K562 (cell line): ENCODE data around the gene CRLF1. TPM values are rescaled to one million over a fixed set of nuclear protein-coding genes. Genes with fewer than 3 reads are reported as not detected.

Experiments
- ESRRA ChIP-seq: fragments of 450-650 bp; IDR thresholded peaks from 2 replicates; pipeline ENCODE4 v1.6.1; 2014; ENCODE audit warnings: low read depth, mild to moderate bottlenecking, moderate library complexity, borderline replicate concordance
- KLF1 ChIP-seq: fragments of 450-650 bp; IDR thresholded peaks from 2 replicates; pipeline ENCODE4 v1.6.1; 2016; ENCODE audit warnings: missing genetic modification characterization, missing compliant biosample characterization
- NFE2L1 ChIP-seq: fragments of 450-650 bp; IDR thresholded peaks from 2 replicates; pipeline ENCODE4 v1.6.1; 2016; ENCODE audit warnings: missing genetic modification characterization, low read depth, mild to moderate bottlenecking, missing compliant biosample characterization, moderate library complexity, borderline replicate concordance
- RBM22 ChIP-seq: fragments of 200-400 bp; formaldehyde crosslinking; IDR thresholded peaks from 2 replicates; pipeline ENCODE4 v1.6.1; 2018; ENCODE audit warnings: low read length, low read depth; ENCODE audit not compliant: poor library complexity, severe bottlenecking
- RNF2 ChIP-seq: sonication (generic); IDR thresholded peaks from 2 replicates; pipeline ENCODE4 v1.6.1; 2016
- SMARCA5 ChIP-seq: fragments of 450-650 bp; IDR thresholded peaks from 2 replicates; pipeline ENCODE4 v1.6.1; 2016
- SPI1 ChIP-seq: IDR thresholded peaks from 2 replicates; pipeline ENCODE4 v1.6.1; 2011; ENCODE audit warnings: low read depth, low read length, control low read depth, borderline replicate concordance
- ZEB2 ChIP-seq: fragments of 450-650 bp; IDR thresholded peaks from 2 replicates; pipeline ENCODE4 v1.6.1; 2016
- ZNF780A ChIP-seq: fragments of 250-450 bp; sonication (Bioruptor Pico); IDR thresholded peaks from 2 replicates; pipeline ENCODE4 v1.5.0; 2021; ENCODE audit warnings: mild to moderate bottlenecking
- polyA plus RNA-seq, 8 experiments: library from polyadenylated mRNA; depleted of rRNA in 4 of 8; stranded (reverse) in 5 of 8; unstranded in 3 of 8; fragments of >200 nt; fragmentation: Nextera tagmentation in 2 of 8; fragmentation: Illumina TruSeq in 1 of 8; extraction: Ambion mirVana in 2 of 8; extraction: Trizol in 1 of 8; gene quantifications; 2 replicates each; pipeline versions ENCODE4 v1.2.1 to v1.2.3, GENCODE V29; 2011 to 2014; ENCODE audit warnings: inconsistent platforms in 1 of 8, missing spikeins in 1 of 8
- total RNA-seq, 7 experiments: library from RNA; depleted of rRNA in 6 of 7; stranded (reverse); fragments of >200 nt in 6 of 7; fragmentation: Illumina TruSeq in 2 of 7; extraction: Trizol in 2 of 7; gene quantifications; 2 replicates each; pipeline versions ENCODE4 v1.2.1 to v1.2.3, GENCODE V29; 2011 to 2021; ENCODE audit warnings: low replicate concordance in 1 of 7
- TF ChIP-seq, protein P1 (sequence below), 2 experiments: IDR thresholded peaks; 2 replicates each; pipeline ENCODE4 v1.6.1; 2012; ENCODE audit warnings: improper control_type of control experiment in 2 of 2, low read depth in 2 of 2, low read length in 2 of 2, borderline replicate concordance in 1 of 2
- TF ChIP-seq, protein P2 (sequence below), 2 experiments: fragments of 450-650 bp; formaldehyde crosslinking in 1 of 2; IDR thresholded peaks; 2 replicates each; pipeline versions ENCODE4 v1.4.0 to v1.6.1; 2014 to 2020; ENCODE audit warnings: mild to moderate bottlenecking in 2 of 2, borderline replicate concordance in 1 of 2, low read depth in 1 of 2
- TF ChIP-seq, protein P3 (sequence below): IDR thresholded peaks from 2 replicates; pipeline ENCODE4 v1.6.1; 2011; ENCODE audit warnings: borderline replicate concordance, low read depth, mild to moderate bottlenecking, moderate library complexity, low read length; ENCODE audit not compliant: insufficient read depth, poor library complexity, severe bottlenecking

Gene CRLF1
- total and polyA plus RNA-seq, 9 of the 15 experiments (the other 6 are each of a cell fraction or from before 2014, with no cell fraction given) = 0.85 to 3.6 (median 1.7) TPM

DNA sequence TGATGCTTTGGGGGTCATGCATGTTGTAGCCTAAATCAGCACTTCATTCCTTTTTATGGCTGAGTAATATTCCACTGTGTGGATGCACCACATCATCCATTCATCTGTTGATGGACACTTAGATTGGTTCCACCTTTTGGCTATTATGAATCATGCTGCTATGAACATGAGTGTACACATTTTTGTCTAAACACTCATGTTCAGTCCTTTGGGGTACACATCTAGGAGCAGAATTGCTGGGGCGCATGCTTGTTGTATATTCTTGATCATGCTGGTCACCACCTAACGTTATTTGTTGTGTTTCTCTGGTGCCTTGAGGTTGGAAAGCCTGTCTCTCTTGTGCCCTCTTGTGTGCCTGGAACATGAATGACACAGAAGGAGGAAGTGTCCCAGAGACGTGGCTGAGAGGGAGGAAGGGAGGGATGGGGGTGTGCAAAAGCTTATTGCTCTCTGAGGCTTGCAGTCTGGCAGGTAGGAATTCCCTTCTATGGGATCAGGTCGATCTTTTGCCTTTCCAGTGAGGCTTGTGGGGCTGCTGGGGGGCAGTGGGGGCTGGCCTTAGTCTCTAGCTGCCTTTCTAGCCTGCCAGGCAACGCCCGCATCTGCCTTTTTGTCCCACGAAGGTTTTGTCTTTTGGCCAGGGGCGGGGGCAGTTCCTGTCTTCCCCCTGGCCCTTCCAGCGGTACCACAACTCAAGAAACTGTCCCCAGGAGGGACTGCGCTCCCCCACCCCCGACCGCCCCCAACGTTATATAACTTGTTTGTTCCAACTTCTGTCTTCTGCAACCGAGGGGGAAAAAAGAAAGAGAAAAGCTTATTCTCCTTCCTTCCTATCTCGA is 37.8 kb upstream of the CRLF1 start (continued):
- TF ChIP-seq, protein P1, sequence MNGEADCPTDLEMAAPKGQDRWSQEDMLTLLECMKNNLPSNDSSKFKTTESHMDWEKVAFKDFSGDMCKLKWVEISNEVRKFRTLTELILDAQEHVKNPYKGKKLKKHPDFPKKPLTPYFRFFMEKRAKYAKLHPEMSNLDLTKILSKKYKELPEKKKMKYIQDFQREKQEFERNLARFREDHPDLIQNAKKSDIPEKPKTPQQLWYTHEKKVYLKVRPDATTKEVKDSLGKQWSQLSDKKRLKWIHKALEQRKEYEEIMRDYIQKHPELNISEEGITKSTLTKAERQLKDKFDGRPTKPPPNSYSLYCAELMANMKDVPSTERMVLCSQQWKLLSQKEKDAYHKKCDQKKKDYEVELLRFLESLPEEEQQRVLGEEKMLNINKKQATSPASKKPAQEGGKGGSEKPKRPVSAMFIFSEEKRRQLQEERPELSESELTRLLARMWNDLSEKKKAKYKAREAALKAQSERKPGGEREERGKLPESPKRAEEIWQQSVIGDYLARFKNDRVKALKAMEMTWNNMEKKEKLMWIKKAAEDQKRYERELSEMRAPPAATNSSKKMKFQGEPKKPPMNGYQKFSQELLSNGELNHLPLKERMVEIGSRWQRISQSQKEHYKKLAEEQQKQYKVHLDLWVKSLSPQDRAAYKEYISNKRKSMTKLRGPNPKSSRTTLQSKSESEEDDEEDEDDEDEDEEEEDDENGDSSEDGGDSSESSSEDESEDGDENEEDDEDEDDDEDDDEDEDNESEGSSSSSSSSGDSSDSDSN (IDR thresholded peaks at IDR 0.05; ENCODE audit: borderline replicate concordance in 1 of 2, low read depth in 2 of 2, low read length in 2 of 2) = no peak
- TF ChIP-seq ZNF780A = no peak
- no peak for TF ChIP-seq RBM22
- no peak for TF ChIP-seq NFE2L1
- no peak for TF ChIP-seq KLF1 (tag)
- TF ChIP-seq ZEB2 = no peak
- TF ChIP-seq, protein P2, sequence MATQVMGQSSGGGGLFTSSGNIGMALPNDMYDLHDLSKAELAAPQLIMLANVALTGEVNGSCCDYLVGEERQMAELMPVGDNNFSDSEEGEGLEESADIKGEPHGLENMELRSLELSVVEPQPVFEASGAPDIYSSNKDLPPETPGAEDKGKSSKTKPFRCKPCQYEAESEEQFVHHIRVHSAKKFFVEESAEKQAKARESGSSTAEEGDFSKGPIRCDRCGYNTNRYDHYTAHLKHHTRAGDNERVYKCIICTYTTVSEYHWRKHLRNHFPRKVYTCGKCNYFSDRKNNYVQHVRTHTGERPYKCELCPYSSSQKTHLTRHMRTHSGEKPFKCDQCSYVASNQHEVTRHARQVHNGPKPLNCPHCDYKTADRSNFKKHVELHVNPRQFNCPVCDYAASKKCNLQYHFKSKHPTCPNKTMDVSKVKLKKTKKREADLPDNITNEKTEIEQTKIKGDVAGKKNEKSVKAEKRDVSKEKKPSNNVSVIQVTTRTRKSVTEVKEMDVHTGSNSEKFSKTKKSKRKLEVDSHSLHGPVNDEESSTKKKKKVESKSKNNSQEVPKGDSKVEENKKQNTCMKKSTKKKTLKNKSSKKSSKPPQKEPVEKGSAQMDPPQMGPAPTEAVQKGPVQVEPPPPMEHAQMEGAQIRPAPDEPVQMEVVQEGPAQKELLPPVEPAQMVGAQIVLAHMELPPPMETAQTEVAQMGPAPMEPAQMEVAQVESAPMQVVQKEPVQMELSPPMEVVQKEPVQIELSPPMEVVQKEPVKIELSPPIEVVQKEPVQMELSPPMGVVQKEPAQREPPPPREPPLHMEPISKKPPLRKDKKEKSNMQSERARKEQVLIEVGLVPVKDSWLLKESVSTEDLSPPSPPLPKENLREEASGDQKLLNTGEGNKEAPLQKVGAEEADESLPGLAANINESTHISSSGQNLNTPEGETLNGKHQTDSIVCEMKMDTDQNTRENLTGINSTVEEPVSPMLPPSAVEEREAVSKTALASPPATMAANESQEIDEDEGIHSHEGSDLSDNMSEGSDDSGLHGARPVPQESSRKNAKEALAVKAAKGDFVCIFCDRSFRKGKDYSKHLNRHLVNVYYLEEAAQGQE (IDR thresholded peaks at IDR 0.05; ENCODE audit: borderline replicate concordance) = peak; percentile 38; the same call in 1 of the 2 replicates
- TF ChIP-seq, protein P2 (CRISPR knock-in tag; IDR thresholded peaks at IDR 0.05; ENCODE audit: low read depth) = no peak
- TF ChIP-seq SMARCA5 = 0 out of 2 replicates have a peak, but pooled peaks have one; percentile 29
- TF ChIP-seq, protein P3, sequence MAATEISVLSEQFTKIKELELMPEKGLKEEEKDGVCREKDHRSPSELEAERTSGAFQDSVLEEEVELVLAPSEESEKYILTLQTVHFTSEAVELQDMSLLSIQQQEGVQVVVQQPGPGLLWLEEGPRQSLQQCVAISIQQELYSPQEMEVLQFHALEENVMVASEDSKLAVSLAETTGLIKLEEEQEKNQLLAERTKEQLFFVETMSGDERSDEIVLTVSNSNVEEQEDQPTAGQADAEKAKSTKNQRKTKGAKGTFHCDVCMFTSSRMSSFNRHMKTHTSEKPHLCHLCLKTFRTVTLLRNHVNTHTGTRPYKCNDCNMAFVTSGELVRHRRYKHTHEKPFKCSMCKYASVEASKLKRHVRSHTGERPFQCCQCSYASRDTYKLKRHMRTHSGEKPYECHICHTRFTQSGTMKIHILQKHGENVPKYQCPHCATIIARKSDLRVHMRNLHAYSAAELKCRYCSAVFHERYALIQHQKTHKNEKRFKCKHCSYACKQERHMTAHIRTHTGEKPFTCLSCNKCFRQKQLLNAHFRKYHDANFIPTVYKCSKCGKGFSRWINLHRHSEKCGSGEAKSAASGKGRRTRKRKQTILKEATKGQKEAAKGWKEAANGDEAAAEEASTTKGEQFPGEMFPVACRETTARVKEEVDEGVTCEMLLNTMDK = no peak
- peak; percentile 95 for TF ChIP-seq SPI1
- TF ChIP-seq ESRRA = no peak
- TF ChIP-seq RNF2 = no peak
